GM19193 (cell line): Measurements from ENCODE around the gene GIGYF2.

Experiments used
- POLR2A ChIP-seq: IDR thresholded peaks from 4 replicates; pipeline ENCODE4 v1.6.1; 2011; ENCODE audit not compliant: insufficient read depth, insufficient read length; ENCODE audit errors: extremely low read depth

GIGYF2 gene, protein sequence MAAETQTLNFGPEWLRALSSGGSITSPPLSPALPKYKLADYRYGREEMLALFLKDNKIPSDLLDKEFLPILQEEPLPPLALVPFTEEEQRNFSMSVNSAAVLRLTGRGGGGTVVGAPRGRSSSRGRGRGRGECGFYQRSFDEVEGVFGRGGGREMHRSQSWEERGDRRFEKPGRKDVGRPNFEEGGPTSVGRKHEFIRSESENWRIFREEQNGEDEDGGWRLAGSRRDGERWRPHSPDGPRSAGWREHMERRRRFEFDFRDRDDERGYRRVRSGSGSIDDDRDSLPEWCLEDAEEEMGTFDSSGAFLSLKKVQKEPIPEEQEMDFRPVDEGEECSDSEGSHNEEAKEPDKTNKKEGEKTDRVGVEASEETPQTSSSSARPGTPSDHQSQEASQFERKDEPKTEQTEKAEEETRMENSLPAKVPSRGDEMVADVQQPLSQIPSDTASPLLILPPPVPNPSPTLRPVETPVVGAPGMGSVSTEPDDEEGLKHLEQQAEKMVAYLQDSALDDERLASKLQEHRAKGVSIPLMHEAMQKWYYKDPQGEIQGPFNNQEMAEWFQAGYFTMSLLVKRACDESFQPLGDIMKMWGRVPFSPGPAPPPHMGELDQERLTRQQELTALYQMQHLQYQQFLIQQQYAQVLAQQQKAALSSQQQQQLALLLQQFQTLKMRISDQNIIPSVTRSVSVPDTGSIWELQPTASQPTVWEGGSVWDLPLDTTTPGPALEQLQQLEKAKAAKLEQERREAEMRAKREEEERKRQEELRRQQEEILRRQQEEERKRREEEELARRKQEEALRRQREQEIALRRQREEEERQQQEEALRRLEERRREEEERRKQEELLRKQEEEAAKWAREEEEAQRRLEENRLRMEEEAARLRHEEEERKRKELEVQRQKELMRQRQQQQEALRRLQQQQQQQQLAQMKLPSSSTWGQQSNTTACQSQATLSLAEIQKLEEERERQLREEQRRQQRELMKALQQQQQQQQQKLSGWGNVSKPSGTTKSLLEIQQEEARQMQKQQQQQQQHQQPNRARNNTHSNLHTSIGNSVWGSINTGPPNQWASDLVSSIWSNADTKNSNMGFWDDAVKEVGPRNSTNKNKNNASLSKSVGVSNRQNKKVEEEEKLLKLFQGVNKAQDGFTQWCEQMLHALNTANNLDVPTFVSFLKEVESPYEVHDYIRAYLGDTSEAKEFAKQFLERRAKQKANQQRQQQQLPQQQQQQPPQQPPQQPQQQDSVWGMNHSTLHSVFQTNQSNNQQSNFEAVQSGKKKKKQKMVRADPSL (N-terminal part only)

DNA sequence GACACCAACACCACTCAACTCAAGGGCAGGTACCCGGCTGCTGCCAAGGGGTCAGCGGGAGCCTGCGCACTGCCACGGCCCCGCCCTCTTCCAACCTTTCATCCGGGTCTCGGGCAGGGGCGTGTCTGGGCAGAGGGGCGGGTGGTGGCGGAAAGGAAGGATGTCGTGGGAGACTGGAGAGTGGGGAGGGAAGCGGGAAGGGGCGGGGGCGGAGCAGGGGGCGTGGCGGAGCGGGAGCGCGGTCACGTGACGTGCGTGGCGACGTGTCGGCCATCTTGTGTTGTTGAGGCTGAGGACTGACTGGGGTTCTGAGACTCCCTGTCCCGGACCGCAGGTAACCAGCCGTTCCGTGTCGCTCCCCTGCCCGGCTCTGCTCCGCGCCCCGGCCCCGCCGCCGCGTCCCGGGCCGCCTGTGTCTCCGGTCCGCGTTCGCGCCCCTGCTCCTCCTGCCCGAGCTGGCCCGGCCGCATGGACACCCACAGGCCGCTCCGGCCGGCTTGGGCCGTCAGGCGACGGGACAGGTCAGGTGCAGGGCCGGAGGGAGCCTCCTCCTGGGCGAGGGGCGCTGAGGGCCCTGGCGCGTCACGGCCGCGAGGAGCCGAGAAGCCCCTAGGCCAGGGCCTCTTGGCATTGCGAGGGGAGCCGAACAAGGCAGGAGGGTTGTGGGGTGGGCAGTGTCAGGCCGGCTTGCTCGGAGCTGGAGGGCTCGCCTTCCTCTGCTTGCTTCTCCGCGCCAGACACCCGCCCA lies at the start of gene GIGYF2:
TSS of gene GIGYF2 (plus strand) at position 273 of the 748 bp plus-strand sequence. CDS start 37,867 bp downstream, outside the sequence.
- TF ChIP-seq POLR2A: peak; percentile 67

DNA sequence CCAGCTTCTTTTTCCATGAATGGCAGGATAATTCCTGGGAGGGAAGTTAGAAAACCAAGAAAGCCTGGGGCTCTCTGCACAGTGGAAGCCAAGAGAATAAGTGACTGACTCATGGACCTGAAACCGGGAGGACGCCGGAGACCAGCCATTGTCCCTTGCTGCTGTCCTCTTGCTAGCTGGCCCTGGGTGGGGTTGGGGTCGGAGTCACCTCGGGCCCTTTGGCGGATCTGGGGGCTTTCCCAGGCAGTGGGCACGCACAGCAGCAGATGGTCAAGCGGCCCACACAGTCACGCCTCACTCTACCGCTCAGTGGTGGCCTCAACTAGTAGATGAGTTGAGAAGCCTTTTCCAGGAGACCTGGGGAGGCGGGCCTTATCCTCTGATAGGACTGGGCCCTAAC lies 48.1 kb upstream of the GIGYF2 start:
- TF ChIP-seq POLR2A: no peak

DNA sequence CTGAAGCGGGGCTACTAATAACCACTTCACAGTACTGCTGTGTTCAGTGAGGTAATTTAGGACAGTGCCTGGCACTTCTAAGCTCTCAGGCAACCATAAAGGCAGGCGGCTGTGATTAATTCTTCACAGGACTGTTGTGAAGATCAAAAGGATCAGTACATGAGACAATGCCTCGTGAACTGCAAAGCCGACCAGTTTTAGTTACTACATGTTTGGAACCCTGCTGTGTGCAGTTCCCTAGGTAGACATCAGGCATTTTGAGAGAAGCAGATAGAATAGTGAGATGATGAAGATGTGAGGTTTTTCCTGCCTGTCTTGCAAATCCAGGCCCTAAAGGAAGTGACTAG lies 44.7 kb upstream of the GIGYF2 start:
- TF ChIP-seq POLR2A: no peak

DNA sequence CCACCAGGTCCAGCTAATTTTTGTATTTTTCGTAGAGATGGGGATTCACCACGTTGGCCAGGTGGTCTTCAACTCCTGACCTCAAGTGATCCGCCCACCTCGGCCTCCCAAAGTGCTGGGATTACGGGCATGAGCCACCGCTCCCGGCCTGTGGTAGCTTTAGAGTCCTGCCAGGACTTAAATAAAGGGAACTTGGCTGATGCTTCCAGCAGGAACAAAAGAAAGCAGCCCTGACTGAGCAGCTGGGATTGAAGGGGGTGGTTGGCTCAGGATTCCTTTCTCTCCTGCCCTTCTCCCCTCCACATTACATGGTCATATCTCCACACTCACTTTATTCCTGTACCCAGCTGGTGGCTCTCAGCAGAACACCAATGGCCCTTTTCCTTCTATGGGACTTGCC lies 43.7 kb upstream of the GIGYF2 start:
- TF ChIP-seq POLR2A: no peak

DNA sequence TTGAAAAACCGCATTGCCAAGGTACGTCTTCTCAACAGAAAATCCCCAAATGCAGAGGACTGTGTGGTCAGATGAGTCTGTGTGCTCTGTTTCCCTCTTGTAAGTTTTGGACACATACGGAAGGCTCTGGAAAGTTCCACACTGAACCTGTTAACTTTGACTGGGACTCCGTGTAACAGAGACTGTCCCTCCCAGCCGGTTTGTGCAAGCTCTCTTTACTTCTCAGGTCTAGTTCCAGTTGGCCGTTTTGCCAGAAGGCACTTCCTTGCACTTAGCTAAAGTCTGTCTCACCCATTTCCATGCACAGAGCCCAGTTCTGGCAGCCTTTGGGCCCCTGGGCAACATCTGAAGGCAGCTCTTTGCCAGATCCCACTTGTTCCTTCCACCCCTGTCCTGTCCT lies 41.7 kb upstream of the GIGYF2 start:
- TF ChIP-seq POLR2A: no peak

DNA sequence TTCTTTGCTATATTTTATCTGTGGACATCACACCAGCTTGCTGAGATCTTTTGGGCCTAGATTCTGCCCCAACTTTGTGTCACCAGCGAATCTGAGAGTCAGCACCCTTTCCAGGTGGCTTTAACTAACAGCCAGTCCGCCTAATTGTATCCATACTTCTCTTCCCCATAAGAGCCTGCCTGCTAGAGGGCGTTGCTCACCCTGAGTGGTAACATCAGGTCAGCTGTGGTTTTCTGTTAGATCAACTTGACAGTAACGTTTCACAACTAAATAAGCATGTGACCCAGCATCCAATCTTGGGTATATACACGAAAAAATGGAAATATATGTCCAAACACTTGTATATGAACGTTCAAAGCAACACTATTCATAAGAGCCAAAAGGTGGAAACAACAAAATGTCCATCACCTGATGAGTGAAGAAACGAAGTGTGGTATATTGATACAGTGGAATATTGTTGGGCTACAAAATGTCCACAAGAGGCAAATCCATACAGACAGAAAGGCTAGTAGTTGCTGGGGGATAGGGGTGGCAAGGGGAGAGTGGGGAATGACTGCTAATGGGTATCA lies 38.8 kb upstream of the GIGYF2 start:
- no peak for TF ChIP-seq POLR2A

DNA sequence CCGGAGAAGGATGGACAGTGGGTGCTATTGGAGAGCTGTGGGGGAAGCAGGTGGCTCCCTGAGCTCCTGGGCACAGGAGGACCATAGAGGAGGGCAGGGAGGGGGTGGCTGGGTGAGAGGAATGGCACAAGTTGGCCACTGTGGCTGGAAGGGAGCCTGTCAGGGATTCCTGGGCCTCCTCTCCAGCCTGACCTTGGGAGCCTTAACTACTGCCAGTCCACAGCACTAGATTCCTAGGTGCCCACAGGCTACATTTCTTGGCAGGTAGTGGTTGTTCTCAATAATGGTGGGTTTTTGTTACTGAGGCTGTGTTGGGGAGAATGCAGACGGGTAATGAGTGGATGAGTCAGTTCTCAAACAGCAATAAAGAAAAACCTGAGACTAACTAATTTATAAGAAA lies 37.8 kb upstream of the GIGYF2 start:
- no peak for TF ChIP-seq POLR2A

DNA sequence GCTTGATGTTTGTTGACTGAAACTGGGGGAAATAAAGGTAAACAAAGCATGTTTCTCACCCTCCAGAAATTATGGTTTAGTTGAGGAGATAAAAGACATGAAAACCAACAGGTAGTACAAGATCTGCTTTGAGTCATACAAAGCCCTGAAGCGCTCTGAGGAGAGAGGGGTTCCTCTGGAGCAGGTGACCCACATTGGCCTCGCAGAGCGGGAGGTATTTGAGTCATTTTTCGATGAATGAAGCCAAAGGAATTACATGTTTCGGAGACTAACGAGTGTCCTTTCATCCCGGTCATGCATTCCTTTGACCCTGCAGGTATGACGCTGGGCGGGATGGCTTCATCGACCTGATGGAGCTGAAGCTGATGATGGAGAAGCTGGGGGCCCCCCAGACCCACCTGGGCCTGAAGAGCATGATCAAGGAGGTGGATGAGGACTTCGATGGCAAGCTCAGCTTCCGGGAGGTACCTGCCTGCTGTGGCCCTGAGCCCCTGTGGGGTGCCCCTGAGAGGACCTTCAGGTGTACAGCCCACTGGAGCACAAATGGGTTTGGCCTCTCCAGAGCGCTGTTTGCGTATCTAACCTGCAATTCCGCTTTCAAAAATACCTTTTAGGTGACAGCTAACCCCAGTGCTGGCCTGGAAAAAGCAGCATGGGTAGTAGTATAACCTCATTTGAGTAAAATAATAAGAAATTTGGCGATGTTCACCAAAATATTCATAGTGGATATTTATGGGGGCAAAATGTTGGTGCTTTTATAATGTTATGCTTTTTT lies 34.5 kb upstream of the GIGYF2 start:
- no peak for TF ChIP-seq POLR2A

DNA sequence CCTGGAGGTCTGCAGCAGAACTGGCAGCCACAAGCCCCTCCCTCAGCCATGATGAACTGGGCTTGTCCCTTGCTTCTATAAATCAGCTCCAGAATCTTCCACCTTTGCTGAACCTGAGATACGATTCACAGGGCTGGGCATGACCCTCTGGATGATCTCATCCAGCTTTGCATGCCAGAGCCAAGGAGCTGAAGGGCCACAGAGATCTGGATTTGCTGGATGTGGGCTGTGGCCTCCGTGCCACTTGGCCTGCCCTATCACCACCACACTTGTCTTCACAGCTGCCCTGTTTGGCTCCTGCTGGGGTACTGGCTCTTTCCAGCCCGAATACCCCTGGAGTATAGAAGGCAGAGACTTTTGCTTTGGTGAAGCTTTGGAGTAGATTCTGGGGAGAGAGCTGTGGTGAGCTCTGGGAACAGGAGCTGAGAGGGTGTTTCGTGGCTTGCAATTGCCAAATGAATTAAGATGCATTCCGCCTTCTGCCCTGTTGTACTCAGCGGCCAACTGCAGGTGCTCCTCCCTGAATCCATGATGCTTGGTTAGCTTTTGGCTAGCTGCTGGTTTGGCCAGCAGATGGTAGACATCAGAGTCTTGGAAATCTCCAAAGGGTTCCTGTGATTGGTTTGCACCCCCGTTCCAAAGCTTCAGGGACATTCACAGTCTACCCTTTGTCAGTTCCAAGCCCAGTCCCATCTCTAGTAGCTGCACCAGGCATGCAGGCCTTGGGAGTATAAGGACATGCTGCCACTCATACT lies 30.9 kb upstream of the GIGYF2 start:
- no peak for TF ChIP-seq POLR2A

DNA sequence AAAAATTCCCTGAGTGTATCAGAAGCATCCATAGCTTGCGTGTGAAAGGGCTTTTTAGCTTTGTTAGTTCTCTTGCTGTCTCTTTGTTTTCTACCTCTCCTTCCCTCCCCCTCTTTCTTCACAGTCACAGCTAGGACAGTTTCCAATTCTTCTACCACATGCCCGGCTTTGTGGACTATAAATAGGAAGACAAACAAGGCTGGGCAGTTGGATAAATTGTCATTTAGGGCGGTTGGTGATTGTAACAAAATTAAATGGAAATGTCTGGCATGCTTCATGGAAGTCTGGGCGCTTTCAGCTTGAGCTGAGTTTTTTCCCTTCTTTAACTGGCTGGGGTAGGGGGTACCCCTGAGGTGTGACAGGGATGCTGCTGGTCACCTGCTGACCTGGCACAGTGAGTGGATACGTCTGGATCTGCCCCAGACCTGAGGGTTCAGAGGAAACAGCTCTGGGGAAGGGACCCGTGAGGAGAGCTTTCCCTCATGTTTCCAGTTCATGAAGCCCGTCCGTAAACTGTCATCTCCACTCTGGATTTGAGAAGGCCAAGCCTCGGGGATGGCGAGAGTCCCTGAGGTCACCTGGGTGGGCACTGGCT lies 29.0 kb upstream of the GIGYF2 start:
- TF ChIP-seq POLR2A: no peak

DNA sequence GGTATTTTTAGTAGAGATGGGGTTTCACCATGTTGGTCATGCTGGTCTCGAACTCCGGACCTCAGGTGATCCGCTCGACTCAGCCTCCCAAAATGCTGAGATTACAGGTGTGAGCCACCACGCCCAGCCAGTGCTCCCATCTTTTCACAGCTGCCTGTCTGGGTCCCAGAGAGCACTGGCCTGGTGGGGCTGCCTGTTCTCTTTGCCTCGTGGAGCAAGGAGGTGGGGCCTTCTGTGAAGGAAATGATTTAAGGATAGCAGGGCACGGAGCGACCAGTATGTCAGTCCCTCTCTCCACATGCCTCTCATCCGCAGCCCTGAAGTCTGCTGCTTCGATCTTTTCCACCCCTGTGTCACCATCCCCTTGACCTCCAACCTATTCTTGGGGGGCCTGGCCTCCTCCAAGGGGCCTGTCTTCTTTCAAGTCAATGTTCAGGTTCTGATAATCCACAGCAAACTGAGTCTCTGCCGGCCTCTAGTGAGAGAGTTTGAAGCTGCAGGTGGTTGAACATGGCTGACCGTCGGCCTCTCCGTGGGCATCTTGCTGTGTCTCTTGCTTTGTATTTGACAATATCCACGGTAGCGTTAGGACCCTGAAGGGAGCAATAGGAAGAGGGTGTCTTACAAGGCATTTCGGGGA lies 28.2 kb upstream of the GIGYF2 start:
- no peak for TF ChIP-seq POLR2A

DNA sequence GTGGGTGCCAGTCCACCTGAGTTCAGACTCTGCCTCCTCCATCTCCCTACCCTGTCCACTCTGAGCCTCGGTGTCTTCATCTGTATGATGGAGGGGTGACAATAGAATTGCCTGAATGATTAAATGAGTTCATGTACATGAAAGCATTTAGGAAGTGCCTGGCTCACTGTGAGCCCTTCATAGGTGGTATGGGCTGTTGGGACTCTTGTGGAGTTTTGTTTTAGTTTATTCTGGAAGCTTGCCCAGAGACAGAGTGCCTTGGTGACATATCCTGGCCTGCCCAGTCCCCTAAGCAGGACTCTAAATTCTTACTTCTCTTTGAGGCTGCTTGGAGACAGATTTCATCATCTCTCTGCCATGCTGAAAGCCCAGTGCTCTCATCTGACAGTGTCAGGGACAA lies 24.5 kb upstream of the GIGYF2 start:
- TF ChIP-seq POLR2A: no peak

DNA sequence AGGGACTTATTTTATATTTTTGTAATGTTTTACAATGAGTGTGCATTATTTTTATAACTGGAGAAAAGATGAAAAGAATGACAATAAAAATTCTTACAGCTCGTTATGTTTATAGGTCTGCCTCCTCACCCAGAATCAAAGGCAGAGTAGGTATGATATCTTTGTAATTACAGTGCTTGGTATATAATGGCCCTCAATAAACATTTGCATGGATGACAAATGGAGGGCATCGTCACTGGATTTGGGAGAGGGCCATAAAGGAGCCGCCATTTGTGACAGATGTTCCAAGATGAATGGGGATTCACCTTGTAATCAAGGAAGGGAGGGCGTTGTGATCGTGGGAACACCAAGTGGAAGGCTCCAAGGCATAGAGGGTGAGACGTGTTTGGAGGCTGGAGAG lies 22.6 kb upstream of the GIGYF2 start:
- TF ChIP-seq POLR2A: no peak
